Breast epithelium (tissue), 4 donors: Measurements from ENCODE around the gene CUL3. TPM values are rescaled to one million over a fixed set of nuclear protein-coding genes. Genes with fewer than 3 reads are reported as not detected.

Source experiments
- DNase-seq, 2 donors: peaks; one replicate each; pipeline ENCODE4 v3.0.0-alpha.2; 2019; ENCODE audit warnings: low spot score in 2 of 2
- H3K27ac ChIP-seq, 2 donors: fragments of 200-600 bp; sonication (generic) in 1 of 2; one replicate each; pipeline ENCODE4 v1.5.1; 2016 to 2019; ENCODE audit warnings: mild to moderate bottlenecking in 1 of 2
- H3K27me3 ChIP-seq, 2 donors: fragments of 200-600 bp; sonication (generic) in 1 of 2; one replicate each; pipeline versions ENCODE4 v1.5.1 to v1.6.0; 2017 to 2019; ENCODE audit warnings: control low read depth in 1 of 2, mild to moderate bottlenecking in 1 of 2
- H3K36me3 ChIP-seq: fragments of 200-600 bp; one replicate; pipeline ENCODE4 v1.5.1; 2019
- H3K4me1 ChIP-seq, 2 donors: fragments of 200-600 bp; sonication (generic); one replicate each; pipeline ENCODE4 v1.5.1; 2016 to 2019; ENCODE audit warnings: control low read depth in 1 of 2
- H3K4me3 ChIP-seq, 3 donors: fragments of 200-600 bp; sonication (generic); 1 replicate in 2 of 3; 2 replicates in 1 of 3; pipeline ENCODE4 v1.5.1; 2016 to 2019; ENCODE audit warnings: mild to moderate bottlenecking in 3 of 3, moderate library complexity in 2 of 3
- H3K9me3 ChIP-seq, 2 donors: fragments of 200-600 bp; sonication (generic) in 1 of 2; one replicate each; pipeline ENCODE4 v1.5.1; 2016 to 2019; ENCODE audit warnings: control low read depth in 1 of 2
- POLR2A ChIP-seq: fragments of 450-650 bp; IDR thresholded peaks from one replicate; pipeline ENCODE4 v1.6.1; 2016; ENCODE audit warnings: antibody characterized with exemption, mild to moderate bottlenecking, moderate library complexity
- POLR2AphosphoS5 ChIP-seq, 3 donors: sonication (generic); formaldehyde crosslinking; IDR thresholded peaks; one replicate each; pipeline ENCODE4 v1.6.1; 2017; ENCODE audit warnings: antibody characterized with exemption in 3 of 3
- intact Hi-C: fragments of 100-400 bp; cut with DNase I; formaldehyde crosslinking; loops from one replicate; pipeline ENCODE4 v1.15.1; 2023; ENCODE audit warnings: low total_unique reads
- total RNA-seq, 3 donors: library from RNA; depleted of rRNA; stranded (reverse); fragments of >200 nt; gene quantifications; one replicate each; pipeline ENCODE4 v1.1.0, GENCODE V29; 2016
- TF ChIP-seq, protein P1 (sequence below), 3 donors: fragments of 450-650 bp; IDR thresholded peaks; one replicate each; pipeline ENCODE4 v1.5.1; 2016 to 2017; ENCODE audit warnings: antibody characterized with exemption in 3 of 3, mild to moderate bottlenecking in 3 of 3, moderate library complexity in 3 of 3

The CUL3 gene
- total RNA-seq, 3 donors from 2014 or later = 71.2 to 111 (median 82.3) TPM

DNA sequence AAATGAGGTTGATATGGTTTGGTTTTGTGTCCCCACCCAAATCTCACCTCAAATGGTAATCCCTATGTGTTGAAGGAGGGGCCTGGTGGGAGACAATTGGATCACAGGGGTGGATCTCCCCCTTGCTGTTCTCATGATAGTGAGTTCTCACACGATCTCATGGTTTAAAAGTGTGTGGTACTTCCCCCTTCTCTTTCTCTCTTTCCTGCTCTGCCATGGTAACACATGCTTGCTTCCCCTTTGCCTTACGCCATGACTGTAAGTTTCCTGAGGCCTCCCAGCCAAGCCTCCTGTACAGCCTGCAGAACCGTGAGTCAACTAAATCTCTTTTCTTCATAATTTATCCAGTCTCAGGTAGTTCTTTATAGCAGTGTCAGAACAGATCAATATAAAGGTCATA lies 158.5 kb downstream of the CUL3 start:
- no peak for DNase-seq
- no peak overlapping the region for H3K4me3 ChIP-seq
- no peaks in the 10 kb centered on the region for H3K36me3 ChIP-seq
- H3K27me3 ChIP-seq = no peaks in the 10 kb centered on the region
- intact Hi-C loops = loop anchor here (2.0 kb wide), 1 partner anchor 42 kb away; no protein-coding TSS in a partner anchor
- H3K9me3 ChIP-seq = peaks cover 4 to 5% of the 10 kb centered on the region in 2 donors
- no peak overlapping the region for H3K27ac ChIP-seq
- no peaks in the 10 kb centered on the region for H3K4me1 ChIP-seq
- TF ChIP-seq POLR2A (no peak), POLR2AphosphoS5 (IDR thresholded peaks at IDR 0.05) (no peak)
- TF ChIP-seq, protein P1, sequence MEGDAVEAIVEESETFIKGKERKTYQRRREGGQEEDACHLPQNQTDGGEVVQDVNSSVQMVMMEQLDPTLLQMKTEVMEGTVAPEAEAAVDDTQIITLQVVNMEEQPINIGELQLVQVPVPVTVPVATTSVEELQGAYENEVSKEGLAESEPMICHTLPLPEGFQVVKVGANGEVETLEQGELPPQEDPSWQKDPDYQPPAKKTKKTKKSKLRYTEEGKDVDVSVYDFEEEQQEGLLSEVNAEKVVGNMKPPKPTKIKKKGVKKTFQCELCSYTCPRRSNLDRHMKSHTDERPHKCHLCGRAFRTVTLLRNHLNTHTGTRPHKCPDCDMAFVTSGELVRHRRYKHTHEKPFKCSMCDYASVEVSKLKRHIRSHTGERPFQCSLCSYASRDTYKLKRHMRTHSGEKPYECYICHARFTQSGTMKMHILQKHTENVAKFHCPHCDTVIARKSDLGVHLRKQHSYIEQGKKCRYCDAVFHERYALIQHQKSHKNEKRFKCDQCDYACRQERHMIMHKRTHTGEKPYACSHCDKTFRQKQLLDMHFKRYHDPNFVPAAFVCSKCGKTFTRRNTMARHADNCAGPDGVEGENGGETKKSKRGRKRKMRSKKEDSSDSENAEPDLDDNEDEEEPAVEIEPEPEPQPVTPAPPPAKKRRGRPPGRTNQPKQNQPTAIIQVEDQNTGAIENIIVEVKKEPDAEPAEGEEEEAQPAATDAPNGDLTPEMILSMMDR (IDR thresholded peaks at IDR 0.05) = no peak

DNA sequence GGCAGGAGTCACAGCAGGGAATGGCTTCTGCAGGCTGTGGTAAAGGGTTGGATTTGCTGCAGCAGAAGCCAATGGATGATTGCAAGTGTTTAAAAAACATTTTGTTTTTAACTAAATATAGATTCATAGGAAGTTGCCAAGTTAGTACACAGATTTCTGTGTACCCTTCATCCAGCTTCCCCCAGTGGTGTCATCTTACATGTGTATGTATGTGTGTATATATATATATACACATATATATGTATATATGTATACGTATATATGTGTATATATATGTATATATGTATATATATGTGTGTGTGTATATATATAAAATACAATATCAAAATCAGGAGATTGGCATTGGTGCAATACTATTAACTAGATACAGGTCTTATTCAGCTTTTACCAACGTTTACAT lies 164.1 kb downstream of the CUL3 start:
- no peaks in the 10 kb centered on the region for H3K4me1 ChIP-seq
- no peaks in the 10 kb centered on the region for H3K9me3 ChIP-seq
- no peak overlapping the region for H3K4me3 ChIP-seq
- H3K36me3 ChIP-seq = no peaks in the 10 kb centered on the region
- intact Hi-C loops = no loop called here
- no peak overlapping the region for H3K27ac ChIP-seq
- no peak for DNase-seq
- no peaks in the 10 kb centered on the region for H3K27me3 ChIP-seq
- TF ChIP-seq, protein P1 (IDR thresholded peaks at IDR 0.05) = no peak
- TF ChIP-seq POLR2A (no peak), POLR2AphosphoS5 (IDR thresholded peaks at IDR 0.05) (no peak)

Other genes starting within 250 kb of the CUL3 start
- 1 to 10 TPM; 2.6 to 7.9 (median 3.5) TPM for gene FAM124B, start 183.3 kb downstream of the CUL3 start, total RNA-seq
- not detected for gene CCDC195, start 131.0 kb upstream of the CUL3 start, total RNA-seq